GM19372 (cell line): ENCODE data around the gene TSHZ2.

ENCODE experiments used
- ATAC-seq: cut with Tn5 transposase; IDR thresholded peaks from one replicate; pipeline ENCODE4 v1.9.1; 2021; ENCODE audit warnings: mild to moderate bottlenecking, low read depth, moderate library complexity; ENCODE audit not compliant: unreplicated experiment

The TSHZ2 gene

GRCh38 chr20:53221731-53222130, 249.6 kb downstream of the TSHZ2 start:
- no peak for ATAC-seq

- no peak for ATAC-seq
Measured at GRCh38 chr20:53222416-53222815, 250.3 kb downstream of the TSHZ2 start.

GRCh38 chr20:53222932-53223331, 250.8 kb downstream of the TSHZ2 start:
- no peak for ATAC-seq

- no peak for ATAC-seq
Measured at GRCh38 chr20:53223626-53224172, 251.5 kb downstream of the TSHZ2 start.

- ATAC-seq, result no peak
Measured at GRCh38 chr20:53224851-53225250, 252.7 kb downstream of the TSHZ2 start.

GRCh38 chr20:53226826-53227225, 254.7 kb downstream of the TSHZ2 start:
- no peak for ATAC-seq

- ATAC-seq, result no peak
Measured at GRCh38 chr20:53227523-53227922, 255.4 kb downstream of the TSHZ2 start.

GRCh38 chr20:53231061-53231460, 258.9 kb downstream of the TSHZ2 start:
- ATAC-seq, result no peak

GRCh38 chr20:53237461-53237860, 265.3 kb downstream of the TSHZ2 start:
- ATAC-seq, result no peak

GRCh38 chr20:53238121-53238660, 266.0 kb downstream of the TSHZ2 start:
- ATAC-seq, result no peak

GRCh38 chr20:53243152-53243551, 271.0 kb downstream of the TSHZ2 start:
- ATAC-seq, result no peak

GRCh38 chr20:53244711-53245110, 272.6 kb downstream of the TSHZ2 start:
- no peak for ATAC-seq

- ATAC-seq, result no peak
Measured at GRCh38 chr20:53245574-53245973, 273.4 kb downstream of the TSHZ2 start.

GRCh38 chr20:53247468-53248103, 275.4 kb downstream of the TSHZ2 start:
- no peak for ATAC-seq

GRCh38 chr20:53250456-53250855, 278.3 kb downstream of the TSHZ2 start:
- no peak for ATAC-seq

- no peak for ATAC-seq
Measured at GRCh38 chr20:53252002-53252401, 279.8 kb downstream of the TSHZ2 start.

GRCh38 chr20:53253668-53254067, 281.5 kb downstream of the TSHZ2 start:
- ATAC-seq, result no peak

- ATAC-seq, result no peak
Measured at GRCh38 chr20:53255102-53255710, 283.0 kb downstream of the TSHZ2 start.

GRCh38 chr20:53258741-53259140, 286.6 kb downstream of the TSHZ2 start:
- ATAC-seq, result no peak

- no peak for ATAC-seq
Measured at GRCh38 chr20:53260168-53260567, 288.0 kb downstream of the TSHZ2 start.

GRCh38 chr20:53260591-53260990, 288.4 kb downstream of the TSHZ2 start:
- ATAC-seq, result no peak

- no peak for ATAC-seq
Measured at GRCh38 chr20:53262365-53262764, 290.2 kb downstream of the TSHZ2 start.
